Osteoblast (primary cell): Measurements from ENCODE around the gene DIP2A. TPM values are rescaled to one million over a fixed set of nuclear protein-coding genes. Genes with fewer than 3 reads are reported as not detected.

Source experiments
- DNase-seq: peaks from one replicate; pipeline ENCODE4 v3.0.0; 2011; ENCODE audit warnings: low spot score, mixed read lengths; ENCODE audit not compliant: insufficient read length; ENCODE audit errors: missing footprints
- H2AFZ ChIP-seq: 2 replicates; pipeline ENCODE4 v1.6.0; 2011; ENCODE audit warnings: mild to moderate bottlenecking, low read length
- H3K27ac ChIP-seq: 2 replicates; pipeline ENCODE4 v1.5.1; 2011; ENCODE audit warnings: mild to moderate bottlenecking, low read depth, low read length, moderate library complexity
- H3K27me3 ChIP-seq: 2 replicates; pipeline ENCODE4 v1.6.0; 2012; ENCODE audit warnings: mild to moderate bottlenecking, control low read depth, inconsistent platforms, low read length, moderate library complexity; ENCODE audit not compliant: insufficient read depth
- H3K36me3 ChIP-seq: 2 replicates; pipeline ENCODE4 v1.5.1; 2011; ENCODE audit warnings: mild to moderate bottlenecking, low read length, control low read depth, moderate library complexity; ENCODE audit not compliant: insufficient read depth
- H3K4me1 ChIP-seq: 2 replicates; pipeline ENCODE4 v1.5.1; 2011; ENCODE audit warnings: mild to moderate bottlenecking, low read length, control low read depth, moderate library complexity; ENCODE audit not compliant: insufficient read depth
- H3K4me2 ChIP-seq: 2 replicates; pipeline ENCODE4 v1.6.0; 2011; ENCODE audit warnings: mild to moderate bottlenecking, low read length; ENCODE audit not compliant: insufficient read depth
- H3K4me3 ChIP-seq: fragments of 200-600 bp; sonication (generic); 3 replicates; pipeline ENCODE4 v1.5.1; 2012; ENCODE audit warnings: mild to moderate bottlenecking, low read length, inconsistent platforms; ENCODE audit not compliant: insufficient read depth
- H3K79me2 ChIP-seq: 2 replicates; pipeline ENCODE4 v1.6.0; 2012; ENCODE audit warnings: mild to moderate bottlenecking, low read length, control low read depth, inconsistent platforms; ENCODE audit not compliant: insufficient read depth
- H3K9me3 ChIP-seq: 2 replicates; pipeline ENCODE4 v1.5.1; 2011; ENCODE audit warnings: low read depth, low read length, control low read depth
- H4K20me1 ChIP-seq: 2 replicates; pipeline ENCODE4 v1.6.0; 2012; ENCODE audit warnings: mild to moderate bottlenecking, low read length, control low read depth; ENCODE audit not compliant: insufficient read depth
- CTCF ChIP-seq: IDR thresholded peaks from 2 replicates; pipeline ENCODE4 v1.5.1; 2011; ENCODE audit warnings: mild to moderate bottlenecking, low read depth, low read length, moderate library complexity; ENCODE audit errors: extremely low read depth
- total RNA-seq: library from RNA; depleted of rRNA; stranded (reverse); fragments of >200 nt; gene quantifications from 2 replicates; pipeline ENCODE4 v1.2.3, GENCODE V29; 2012

The DIP2A gene
- total RNA-seq, 1 donor, result 22.8 TPM

- Histone ChIP-seq H3K27ac (no peak overlapping the region), H3K79me2 (no peaks in the 10 kb centered on the region), H3K27me3 (no peaks in the 10 kb centered on the region), H4K20me1 (peaks cover 4% of the 10 kb centered on the region), H3K4me1 (no peaks in the 10 kb centered on the region), H3K4me3 (no peak overlapping the region), H3K36me3 (peaks cover 67% of the 10 kb centered on the region), H3K4me2 (no peak overlapping the region), H3K9me3 (no peaks in the 10 kb centered on the region), H2AFZ (no peak overlapping the region)
- DNase-seq, result peak; percentile 65
- no peak for TF ChIP-seq CTCF
Measured at GRCh38 chr21:46545363-46545762, 86.7 kb downstream of the DIP2A start.

GRCh38 chr21:46545911-46546310 lies 87.2 kb downstream of the DIP2A start:
- peak; percentile 64 for DNase-seq
- Histone ChIP-seq H3K9me3 (no peaks in the 10 kb centered on the region), H4K20me1 (peaks cover 4% of the 10 kb centered on the region), H3K27me3 (no peaks in the 10 kb centered on the region), H3K36me3 (peaks cover 71% of the 10 kb centered on the region), H3K4me3 (no peak overlapping the region), H3K4me1 (no peaks in the 10 kb centered on the region), H3K79me2 (no peaks in the 10 kb centered on the region), H3K27ac (no peak overlapping the region), H3K4me2 (no peak overlapping the region), H2AFZ (no peak overlapping the region)
- TF ChIP-seq CTCF, result no peak

GRCh38 chr21:46546799-46547198 lies 88.1 kb downstream of the DIP2A start:
- H3K36me3 ChIP-seq, result peaks cover 71% of the 10 kb centered on the region
- TF ChIP-seq CTCF, result no peak

GRCh38 chr21:46549650-46550049 lies 91.0 kb downstream of the DIP2A start:
- no peak for TF ChIP-seq CTCF
- H3K9me3 ChIP-seq, result no peaks in the 10 kb centered on the region
- H3K27ac ChIP-seq, result no peak overlapping the region
- H3K4me2 ChIP-seq, result no peak overlapping the region
- H3K36me3 ChIP-seq, result peaks cover 75% of the 10 kb centered on the region
- no peaks in the 10 kb centered on the region for H3K4me1 ChIP-seq
- H2AFZ ChIP-seq, result no peak overlapping the region
- no peaks in the 10 kb centered on the region for H3K27me3 ChIP-seq
- no peaks in the 10 kb centered on the region for H3K79me2 ChIP-seq
- H3K4me3 ChIP-seq, result no peak overlapping the region
- H4K20me1 ChIP-seq, result no peaks in the 10 kb centered on the region
- DNase-seq, result no peak

More at GRCh38 chr21:46546799-46547198, 88.1 kb downstream of the DIP2A start:
- Histone ChIP-seq H3K27ac (no peak overlapping the region), H3K4me2 (no peak overlapping the region), H3K9me3 (no peaks in the 10 kb centered on the region), H3K79me2 (no peaks in the 10 kb centered on the region), H3K27me3 (no peaks in the 10 kb centered on the region), H3K4me3 (no peak overlapping the region), H3K4me1 (no peaks in the 10 kb centered on the region), H4K20me1 (no peaks in the 10 kb centered on the region), H2AFZ (no peak overlapping the region)
- no peak for DNase-seq
